Measurements from ENCODE around the gene LONP1. TPM values are rescaled to one million over a fixed set of nuclear protein-coding genes. Genes with fewer than 3 reads are reported as not detected.

Gene LONP1
- total RNA-seq, 4 donors from 2014 or later, result 49.8 to 75.9 (median 54.0) TPM

- TF ChIP-seq, protein P1, sequence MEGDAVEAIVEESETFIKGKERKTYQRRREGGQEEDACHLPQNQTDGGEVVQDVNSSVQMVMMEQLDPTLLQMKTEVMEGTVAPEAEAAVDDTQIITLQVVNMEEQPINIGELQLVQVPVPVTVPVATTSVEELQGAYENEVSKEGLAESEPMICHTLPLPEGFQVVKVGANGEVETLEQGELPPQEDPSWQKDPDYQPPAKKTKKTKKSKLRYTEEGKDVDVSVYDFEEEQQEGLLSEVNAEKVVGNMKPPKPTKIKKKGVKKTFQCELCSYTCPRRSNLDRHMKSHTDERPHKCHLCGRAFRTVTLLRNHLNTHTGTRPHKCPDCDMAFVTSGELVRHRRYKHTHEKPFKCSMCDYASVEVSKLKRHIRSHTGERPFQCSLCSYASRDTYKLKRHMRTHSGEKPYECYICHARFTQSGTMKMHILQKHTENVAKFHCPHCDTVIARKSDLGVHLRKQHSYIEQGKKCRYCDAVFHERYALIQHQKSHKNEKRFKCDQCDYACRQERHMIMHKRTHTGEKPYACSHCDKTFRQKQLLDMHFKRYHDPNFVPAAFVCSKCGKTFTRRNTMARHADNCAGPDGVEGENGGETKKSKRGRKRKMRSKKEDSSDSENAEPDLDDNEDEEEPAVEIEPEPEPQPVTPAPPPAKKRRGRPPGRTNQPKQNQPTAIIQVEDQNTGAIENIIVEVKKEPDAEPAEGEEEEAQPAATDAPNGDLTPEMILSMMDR (IDR thresholded peaks at IDR 0.05), result no peak
- ATAC-seq (ENCODE audit: low FRiP score) (no peak), DNase-seq (ENCODE audit: low spot score) (no peak)
Measured at GRCh38 chr19:5695649-5696195, 24.2 kb downstream of the LONP1 start.

DNA sequence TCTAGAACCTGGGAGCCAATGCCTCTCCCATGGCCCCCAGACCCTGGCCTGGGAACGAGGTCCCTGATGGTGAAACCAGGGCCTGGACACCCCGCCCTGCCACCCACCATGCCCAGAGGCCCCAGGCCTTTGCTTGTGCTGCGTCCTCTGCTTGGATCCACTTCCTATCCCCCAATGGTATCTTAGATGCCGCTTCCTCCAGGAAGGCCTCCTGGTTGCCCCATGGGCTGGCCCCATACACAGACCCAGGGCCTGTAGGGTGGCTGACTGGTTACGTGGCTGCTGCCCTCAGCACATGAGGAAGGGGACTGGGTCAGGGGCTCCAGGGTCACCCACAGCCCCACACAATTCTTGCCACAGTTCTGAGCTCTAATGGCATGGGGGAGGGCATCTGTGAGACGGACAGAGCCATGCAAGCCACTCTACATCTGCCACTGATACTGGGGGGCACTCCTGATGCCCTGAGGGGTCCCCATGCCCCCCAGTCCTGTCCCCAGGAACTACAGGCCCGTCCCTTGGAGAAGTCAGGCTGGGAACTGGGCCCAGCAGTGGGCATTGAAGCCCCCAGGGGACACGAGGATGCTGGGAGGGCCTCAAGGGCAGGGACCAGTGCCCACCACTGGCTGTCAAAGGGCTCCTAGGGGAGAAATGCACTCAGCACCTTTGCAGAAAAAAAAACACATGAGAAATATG lies 24.8 kb downstream of the LONP1 start:
- TF ChIP-seq, protein P1 (IDR thresholded peaks at IDR 0.05), result no peak
- DNase-seq (ENCODE audit: low spot score) (no peak), ATAC-seq (ENCODE audit: low FRiP score) (no peak)

DNA sequence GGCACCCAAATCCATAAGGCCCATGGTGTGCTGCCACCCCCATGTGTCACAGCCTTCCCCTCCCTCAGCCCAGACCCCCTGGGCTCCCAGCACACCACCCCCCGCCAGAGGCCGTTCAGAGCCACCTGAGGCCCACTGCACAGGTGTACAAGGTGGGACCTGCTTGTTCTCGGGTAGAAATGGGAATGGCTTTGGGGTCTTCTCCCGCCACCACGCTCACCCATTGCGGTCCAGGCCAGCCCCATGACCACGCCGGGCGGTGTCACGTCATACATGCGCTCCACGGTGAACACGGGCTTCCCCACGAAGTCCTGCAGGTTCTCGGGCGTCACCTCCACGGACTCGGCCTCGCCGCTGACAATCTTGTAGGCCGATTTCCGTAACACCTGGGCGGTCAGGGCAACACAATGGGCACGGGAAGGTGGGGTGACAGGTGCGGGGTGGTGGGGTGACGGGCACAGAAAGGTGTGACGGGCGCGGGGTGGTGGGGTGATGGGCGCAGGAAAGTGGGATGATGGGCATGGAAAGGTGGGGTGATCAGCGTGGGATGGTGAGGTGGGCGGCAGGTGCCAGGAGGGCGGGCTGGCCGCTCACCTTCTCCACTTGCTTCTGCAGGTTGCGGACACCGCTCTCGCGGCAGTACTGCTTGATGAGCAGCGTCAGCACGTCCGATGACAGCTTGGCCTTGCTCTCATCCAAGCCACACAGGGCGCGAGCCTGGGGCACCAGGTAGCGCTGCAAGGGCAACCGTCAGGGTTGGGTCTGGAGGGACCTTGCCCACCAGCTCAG lies 25.6 kb downstream of the LONP1 start:
- ATAC-seq (ENCODE audit: low FRiP score) (no peak), DNase-seq (ENCODE audit: low spot score) (no peak)
- TF ChIP-seq, protein P1 (IDR thresholded peaks at IDR 0.05), result no peak

DNA sequence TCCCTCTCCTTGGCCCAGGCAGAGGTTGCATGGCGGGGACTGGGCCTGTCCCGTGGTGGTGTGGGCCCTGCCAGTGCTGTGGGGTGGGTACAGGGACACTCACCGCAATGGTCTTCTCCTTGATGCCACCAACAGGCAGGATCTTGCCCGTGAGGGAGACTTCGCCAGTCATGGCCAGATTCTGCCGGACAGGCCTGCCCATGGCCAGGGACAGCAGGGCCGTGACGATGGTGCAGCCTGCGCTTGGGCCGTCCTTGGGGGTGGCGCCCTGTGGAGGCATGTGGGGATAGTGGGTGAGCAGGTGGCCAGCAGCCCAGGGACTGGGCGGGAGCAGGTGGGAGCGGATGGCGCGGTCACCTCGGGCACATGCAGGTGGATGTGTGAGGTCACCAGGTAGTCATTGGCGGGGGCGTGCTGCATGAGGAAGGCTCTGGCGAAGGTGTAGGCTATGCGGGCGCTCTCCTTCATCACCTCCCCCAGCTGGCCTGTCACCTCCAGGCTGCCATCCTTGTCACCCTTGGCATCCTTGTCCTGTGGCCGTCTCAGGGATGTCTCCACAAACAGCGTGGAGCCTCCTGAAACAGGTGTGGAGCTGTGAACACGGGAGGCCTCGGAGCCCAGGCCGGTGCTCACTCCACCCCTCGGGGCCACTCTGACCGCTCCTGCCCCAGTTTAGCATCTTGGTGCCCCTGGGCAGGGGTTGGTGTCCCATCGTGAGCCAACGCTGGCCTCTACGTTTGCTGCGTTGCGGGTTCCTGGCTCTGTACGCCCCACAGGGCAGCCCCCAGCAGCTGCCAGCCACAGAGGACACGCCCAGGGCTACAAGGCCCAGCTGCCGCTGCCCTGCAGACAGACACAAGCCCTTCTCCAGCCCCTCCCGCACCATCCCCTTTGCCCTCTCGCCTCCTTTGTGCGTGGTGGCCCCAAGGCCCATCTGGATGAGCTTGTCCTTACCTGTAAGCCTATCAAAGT lies 26.5 kb downstream of the LONP1 start:
- TF ChIP-seq, protein P1 (IDR thresholded peaks at IDR 0.05), result no peak
- no peak for DNase-seq (ENCODE audit: low spot score)

GRCh38 chr19:5692723-5693194 lies 27.2 kb downstream of the LONP1 start:
- TF ChIP-seq, protein P1 (IDR thresholded peaks at IDR 0.05), result no peak
- DNase-seq (ENCODE audit: low spot score), result no peak
- no peak for ATAC-seq (ENCODE audit: low FRiP score)

More for the DNA sequence above, 26.5 kb downstream of the LONP1 start:
- no peak for ATAC-seq (ENCODE audit: low FRiP score)
